ENCODE results near the gene C1orf56.

DNA sequence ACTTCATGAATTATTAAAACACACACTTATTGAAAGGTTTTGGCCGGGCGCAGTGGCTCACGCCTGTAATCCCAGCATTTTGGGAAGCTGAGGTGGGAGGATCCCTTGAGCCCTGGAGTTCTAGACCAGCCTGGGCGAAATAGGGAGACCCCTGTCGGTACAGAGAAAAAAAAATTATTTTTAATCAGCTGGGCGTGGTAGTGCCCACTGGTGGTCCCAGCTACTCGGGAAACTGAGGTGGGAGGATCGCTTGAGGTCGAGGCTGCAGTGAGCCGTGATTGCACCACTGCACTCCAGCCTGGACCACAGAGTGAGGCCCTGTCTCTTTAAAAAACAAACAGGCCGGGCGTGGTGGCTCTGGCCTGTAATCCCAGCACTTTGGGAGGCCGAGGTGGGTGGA, 24.7 kb downstream of the C1orf56 start:
- no peak for TF ChIP-seq YY1 (IDR thresholded peaks at IDR 0.05; ENCODE audit: insufficient read depth, insufficient read length)
- no peak for TF ChIP-seq SUZ12 (IDR thresholded peaks at IDR 0.05; ENCODE audit: extremely low read depth, insufficient read depth, insufficient read length)
